Hematopoietic multipotent progenitor cell treated with erythropoietin and hydrocortisone succinate and interleukin-3 and kit ligand, for 4 days (in vitro differentiated cells): ENCODE measurements around the gene ELAVL1.
A peak's percentile ranks its signal among the peaks of the same experiment; 100 is the strongest.
"Not testable (repeated sequence)": the region's sequence is repeated elsewhere in the genome, so short reads cannot be mapped to it uniquely, and the experiment has no call there.

Source experiments
- DNase-seq: peaks from one replicate; pipeline ENCODE4 v3.0.0-alpha.2; 2015

The ELAVL1 gene

GRCh38 chr19:7920519-7921301 lies 84.7 kb downstream of the ELAVL1 start:
- DNase-seq, result peak; percentile 99

DNA sequence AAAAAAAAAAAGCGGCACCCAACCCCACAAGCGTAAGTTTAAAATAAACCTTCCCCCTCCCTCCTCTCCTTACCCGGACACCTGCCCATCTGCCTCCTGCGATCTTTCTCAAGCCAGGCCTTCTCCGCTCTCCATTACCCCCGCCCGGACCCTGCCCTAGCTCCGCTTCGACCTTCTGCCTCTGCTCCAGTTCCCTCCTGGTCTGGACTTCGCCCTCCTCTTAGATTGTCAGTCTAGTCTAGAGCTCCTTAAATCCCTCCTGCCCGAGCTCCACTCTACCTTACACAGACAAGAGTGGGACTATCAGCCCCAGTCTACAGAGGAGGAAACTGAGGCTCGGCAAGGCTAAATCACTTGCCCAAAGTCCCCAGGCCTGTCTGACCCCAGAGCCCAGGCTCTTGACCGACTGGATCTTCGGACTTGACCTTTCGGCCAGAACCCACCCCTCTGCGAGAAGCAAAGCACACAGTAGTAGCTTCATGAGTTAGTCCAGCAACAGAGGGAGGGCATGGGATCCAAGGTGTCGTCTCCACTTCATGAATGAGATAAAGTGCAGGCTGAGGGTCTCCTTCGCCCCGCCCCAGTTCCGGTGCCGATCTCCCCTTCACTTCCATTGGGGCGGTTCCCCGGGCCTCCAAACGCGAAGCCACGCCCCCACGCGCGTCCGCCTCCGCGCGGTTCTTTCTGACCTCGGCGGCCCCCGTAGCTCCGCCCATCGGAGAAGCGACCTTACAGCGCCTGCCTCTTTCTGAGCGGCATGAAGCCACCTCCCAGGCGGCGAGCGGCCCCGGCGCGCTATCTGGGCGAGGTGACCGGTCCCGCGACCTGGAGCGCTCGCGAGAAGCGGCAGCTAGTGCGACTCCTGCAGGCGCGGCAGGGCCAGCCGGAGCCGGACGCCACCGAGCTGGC lies 85.6 kb downstream of the ELAVL1 start, which contains the start of gene SNAPC2:
Gene SNAPC2 (plus strand): TSS at position 729 of the 909 bp plus-strand sequence. CDS start 29 bp downstream, at position 758.
- DNase-seq, result peak; percentile 97

DNA sequence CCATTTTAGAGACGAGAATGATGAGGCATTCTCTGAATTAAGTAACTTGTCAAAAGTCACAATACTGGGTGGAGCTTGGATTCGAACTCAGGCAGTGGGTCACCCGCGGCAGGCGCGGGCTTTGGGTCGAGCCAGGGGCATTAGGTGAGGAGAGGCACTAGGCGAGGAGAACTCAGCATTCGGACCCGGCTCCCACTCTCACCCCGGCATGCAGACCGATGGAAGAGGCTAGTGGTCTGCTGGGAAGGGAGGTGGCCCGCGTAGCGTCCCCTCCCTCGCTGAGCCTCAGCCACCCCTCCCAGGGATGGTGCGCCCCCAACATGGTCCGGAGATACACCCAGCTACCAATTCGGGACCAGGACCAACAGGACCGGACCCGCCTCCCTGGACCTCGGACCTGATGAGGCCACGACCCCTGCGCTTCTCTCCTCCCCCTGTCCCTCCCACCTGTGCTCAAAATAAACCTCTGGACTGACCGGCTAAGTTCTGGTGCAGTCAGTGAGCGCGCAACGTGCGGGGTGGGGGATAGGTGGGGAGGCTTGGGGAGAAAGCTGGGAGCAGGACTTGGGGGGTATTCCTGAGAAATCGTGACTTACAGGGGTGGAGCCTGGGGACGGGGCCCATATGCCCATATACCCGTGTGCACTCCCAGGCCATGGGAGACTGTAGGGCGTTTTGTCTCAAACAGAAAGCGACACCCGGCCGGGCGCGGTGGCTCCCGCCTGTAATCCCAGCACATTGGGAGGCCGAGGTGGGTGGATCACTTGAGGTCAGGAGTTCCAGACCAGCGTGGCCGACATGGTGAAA lies 86.6 kb downstream of the ELAVL1 start:
- no peak for DNase-seq

GRCh38 chr19:7918062-7918614 lies 87.3 kb downstream of the ELAVL1 start:
- DNase-seq, result not testable (repeated sequence)

DNA sequence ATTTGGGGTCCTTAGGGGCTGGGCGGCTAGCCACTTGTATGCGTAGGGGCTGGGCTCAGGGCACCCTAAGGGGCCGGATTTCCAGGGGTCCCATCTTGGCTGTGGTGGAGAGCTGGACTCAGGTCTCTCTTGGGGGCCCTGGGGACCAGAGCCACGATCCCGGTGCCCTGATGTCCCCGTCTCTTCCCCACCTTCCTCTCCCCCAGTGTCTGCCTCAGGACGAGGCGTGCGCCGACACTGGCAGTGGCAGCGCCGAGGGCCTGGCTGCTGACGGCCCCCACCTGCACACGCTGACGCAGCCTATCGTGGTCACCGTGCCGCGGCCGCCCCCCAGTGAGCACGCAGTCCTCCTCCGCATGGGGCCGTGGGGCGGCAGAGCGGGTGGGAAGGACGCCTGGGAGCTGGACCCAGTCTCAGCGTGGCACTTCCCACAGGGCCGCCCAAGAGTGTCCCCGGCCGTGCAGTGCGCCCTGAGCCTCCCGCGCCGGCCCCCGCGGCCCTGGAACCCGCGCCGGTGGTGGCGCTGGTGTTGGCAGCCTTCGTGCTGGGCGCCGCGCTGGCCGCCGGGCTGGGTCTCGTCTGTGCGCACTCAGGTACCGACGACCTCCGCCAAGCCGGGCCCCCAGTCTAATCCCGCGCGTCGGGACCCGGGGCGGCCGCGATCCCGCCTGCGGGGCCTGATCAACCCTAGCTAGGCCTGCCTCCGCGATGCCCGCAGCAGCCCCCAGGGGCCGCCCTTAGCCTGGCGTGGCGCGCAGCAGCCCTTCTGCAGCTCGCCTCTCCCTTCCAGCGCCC lies 88.0 kb downstream of the ELAVL1 start:
- DNase-seq, result peak; percentile 88

GRCh38 chr19:7916955-7917266 lies 88.5 kb downstream of the ELAVL1 start:
- DNase-seq, result no peak

- peak; percentile 63 for DNase-seq
Observed at GRCh38 chr19:7916103-7916954, 89.1 kb downstream of the ELAVL1 start.

GRCh38 chr19:7915250-7916102 lies 90.0 kb downstream of the ELAVL1 start:
- DNase-seq, result no peak

- DNase-seq, result no peak
Observed at GRCh38 chr19:7914598-7915045, 90.8 kb downstream of the ELAVL1 start, which contains the start of gene TGFBR3L. TSS of gene TGFBR3L (plus strand) at chr19:7914830.

- no peak for DNase-seq
Observed at GRCh38 chr19:7914099-7914498, 91.3 kb downstream of the ELAVL1 start.

GRCh38 chr19:7913652-7914051 lies 91.8 kb downstream of the ELAVL1 start:
- DNase-seq, result no peak

DNA sequence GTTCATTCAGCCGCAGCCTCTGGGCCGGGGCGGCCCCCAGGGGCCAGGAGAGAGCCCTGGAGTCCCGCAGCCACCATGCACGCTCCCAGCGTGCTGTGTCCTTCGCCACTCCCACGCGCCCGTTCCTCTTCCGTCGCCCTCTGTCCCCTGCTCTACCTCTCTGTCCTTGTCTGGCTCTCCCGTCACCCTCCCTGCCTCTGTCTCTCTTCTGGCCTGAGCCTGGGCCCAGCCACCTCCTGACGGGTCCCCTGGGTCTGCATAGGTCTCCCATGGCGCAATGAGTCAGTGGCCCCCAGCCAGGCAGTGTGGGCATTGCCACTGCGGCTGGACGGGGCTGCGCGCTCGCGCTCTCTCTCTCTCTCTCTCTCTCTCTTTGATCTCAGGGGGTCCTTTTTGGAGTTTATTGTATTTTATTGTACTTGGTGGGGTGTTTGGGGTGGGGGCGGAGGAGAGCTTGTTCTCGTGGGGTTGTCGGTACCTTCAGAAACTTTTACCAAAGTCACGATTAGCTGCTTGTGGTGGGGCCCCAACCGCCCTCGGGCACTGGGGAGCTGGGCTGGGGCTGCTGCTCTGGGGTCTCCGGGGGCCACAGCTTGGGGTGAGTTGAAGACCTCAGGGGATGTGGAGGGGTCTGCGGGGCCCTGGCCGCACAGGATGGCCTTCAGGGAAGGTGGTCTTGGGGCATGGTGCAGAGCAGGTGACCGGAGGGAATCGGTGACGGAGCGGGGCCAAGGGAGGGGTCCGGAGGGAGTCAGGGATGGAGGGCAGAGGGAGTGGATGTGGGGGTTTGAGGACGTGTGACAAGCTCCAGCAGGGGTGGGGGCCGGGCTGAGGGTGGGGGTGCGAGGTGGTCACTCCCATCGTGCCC lies 92.5 kb downstream of the ELAVL1 start:
- DNase-seq, result no peak

DNA sequence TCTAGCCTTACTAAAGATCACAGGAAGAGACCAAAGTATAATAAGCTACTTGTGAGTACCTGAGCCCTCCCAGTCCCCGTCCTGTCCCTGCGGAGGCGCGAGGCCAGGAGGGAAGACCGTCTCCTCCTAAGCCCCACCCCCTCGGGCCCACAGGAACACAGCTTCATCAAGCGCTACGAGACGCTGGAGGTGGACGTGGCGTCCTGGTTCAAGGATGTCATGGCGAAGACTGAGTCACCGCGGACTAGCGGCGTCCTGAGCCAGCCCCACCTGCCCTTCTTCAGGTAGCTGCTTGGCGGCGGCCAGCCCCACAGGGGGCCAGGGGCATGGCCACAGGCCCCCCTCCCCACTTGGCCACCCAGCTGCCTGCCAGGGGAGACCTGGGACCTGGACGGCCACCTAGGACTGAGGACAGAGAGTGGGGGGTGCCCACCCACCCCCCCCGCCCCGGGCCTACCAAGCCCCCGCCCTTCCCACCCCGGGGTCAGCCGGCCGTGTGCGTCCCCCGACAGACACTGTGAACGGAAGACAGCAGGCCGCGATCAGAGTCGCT lies 93.2 kb downstream of the ELAVL1 start:
- no peak for DNase-seq

DNA sequence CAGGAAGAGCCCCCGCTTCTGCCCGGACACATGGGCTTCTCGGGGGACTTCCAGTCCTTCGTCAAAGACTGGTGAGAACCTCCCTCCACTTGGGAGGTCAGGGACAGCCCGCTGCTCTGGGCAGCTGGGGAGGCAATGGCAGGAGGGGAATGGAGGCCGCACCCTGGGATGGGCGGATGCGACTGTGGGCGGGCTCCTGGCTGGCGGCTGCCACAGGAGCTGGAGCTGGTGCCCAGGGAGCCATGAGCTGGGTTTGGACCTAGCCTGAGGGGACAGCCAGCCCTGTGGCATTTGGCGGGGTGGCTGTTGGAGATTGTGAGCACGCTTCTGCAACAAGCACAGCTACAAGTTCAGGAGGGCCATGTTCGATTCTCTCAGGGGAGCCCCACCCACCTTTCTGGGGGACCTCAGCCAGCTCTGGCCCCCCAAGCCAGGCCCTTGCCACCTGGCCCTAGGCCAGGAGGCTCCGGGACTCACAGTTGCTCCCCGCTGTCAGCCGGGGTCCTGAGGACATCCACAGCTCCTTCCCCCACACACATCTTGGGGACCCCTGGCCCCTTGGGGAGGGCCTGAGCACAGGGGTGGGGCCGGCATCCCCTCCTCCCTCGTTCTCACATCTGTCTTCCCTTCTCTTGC lies 93.8 kb downstream of the ELAVL1 start:
- DNase-seq, result no peak

DNA sequence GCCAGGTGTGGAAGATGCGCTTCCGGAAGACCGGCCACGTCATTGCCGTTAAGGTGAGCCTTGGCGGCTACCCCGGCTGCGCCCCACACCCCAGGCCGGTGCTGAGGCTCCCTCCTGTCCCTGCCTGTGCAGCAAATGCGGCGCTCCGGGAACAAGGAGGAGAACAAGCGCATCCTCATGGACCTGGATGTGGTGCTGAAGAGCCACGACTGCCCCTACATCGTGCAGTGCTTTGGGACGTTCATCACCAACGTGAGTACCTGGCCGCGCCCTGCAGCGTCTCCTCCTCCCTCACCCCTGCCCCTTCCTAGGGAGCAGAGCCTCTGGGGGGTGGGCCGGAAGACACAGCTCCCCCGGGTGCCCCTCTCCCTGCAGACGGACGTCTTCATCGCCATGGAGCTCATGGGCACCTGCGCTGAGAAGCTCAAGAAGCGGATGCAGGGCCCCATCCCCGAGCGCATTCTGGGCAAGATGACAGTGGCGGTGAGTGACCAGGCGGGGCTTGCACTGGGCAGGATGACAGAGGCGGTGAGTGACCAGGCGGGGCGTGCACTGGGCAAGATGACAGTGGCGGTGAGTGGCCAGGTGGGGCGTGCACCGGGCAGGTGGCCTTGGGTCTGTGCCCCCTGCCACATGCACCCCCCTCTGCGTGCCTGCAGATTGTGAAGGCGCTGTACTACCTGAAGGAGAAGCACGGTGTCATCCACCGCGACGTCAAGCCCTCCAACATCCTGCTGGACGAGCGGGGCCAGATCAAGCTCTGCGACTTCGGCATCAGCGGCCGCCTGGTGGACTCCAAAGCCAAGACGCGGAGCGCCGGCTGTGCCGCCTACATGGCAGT lies 94.9 kb downstream of the ELAVL1 start:
- DNase-seq, result no peak

DNA sequence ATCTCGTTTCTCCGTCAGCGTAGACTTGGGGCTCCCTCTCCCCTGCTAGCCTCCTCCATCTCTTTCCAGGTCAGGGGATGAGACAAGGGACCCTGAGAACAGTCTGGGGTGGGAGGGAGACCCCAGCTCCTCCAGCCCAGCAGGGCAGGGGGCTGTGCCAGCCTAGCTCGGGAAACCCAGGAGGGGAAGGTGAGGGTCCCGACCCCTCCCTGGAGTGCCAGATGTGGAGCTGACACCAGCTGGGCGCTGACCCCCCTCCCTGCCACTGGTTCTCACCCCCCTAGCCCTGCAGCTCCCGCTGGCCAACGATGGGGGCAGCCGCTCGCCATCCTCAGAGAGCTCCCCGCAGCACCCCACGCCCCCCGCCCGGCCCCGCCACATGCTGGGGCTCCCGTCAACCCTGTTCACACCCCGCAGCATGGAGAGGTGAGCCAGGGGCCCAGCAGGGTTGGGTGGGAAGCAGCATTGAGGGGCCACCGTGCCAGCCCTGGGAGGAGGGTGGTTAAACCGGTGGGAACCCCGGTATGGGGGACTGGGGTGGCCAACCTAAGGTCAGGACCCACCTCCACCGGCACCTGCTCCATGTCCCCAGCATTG lies 95.9 kb downstream of the ELAVL1 start:
- no peak for DNase-seq
